Type B pancreatic cell (in vitro differentiated cells): Measurements from ENCODE around the gene NOS1AP. TPM values are rescaled to one million over a fixed set of nuclear protein-coding genes. Genes with fewer than 3 reads are reported as not detected.

Experiments used
- DNase-seq: peaks from one replicate; pipeline ENCODE4 v3.0.0; 2021; ENCODE audit warnings: mixed read lengths; ENCODE audit not compliant: unreplicated experiment; ENCODE audit errors: extremely low spot score
- H3K27ac Mint-ChIP-seq: 2 replicates; pipeline ENCODE4 v1.8.0; 2021; ENCODE audit warnings: mild to moderate bottlenecking, mixed read lengths
- H3K27me3 Mint-ChIP-seq: 2 replicates; pipeline ENCODE4 v1.8.0; 2021; ENCODE audit warnings: mixed read lengths
- H3K36me3 Mint-ChIP-seq: 2 replicates; pipeline ENCODE4 v1.8.0; 2021; ENCODE audit warnings: mixed read lengths
- H3K4me1 Mint-ChIP-seq: one replicate; pipeline ENCODE4 v1.8.0; 2021; ENCODE audit warnings: mixed read lengths; ENCODE audit not compliant: unreplicated experiment
- H3K4me3 Mint-ChIP-seq: 2 replicates; pipeline ENCODE4 v1.8.0; 2021; ENCODE audit warnings: mild to moderate bottlenecking, mixed read lengths
- H3K9me3 Mint-ChIP-seq: 2 replicates; pipeline ENCODE4 v1.8.0; 2021; ENCODE audit warnings: mixed read lengths
- total RNA-seq: library from RNA; stranded (reverse); gene quantifications from 2 replicates; pipeline ENCODE4 v1.2.1, GENCODE V29; 2021; ENCODE audit warnings: low replicate concordance
- TF ChIP-seq, protein P1 (sequence below): fragments of 200-600 bp; sonication (generic); conservative IDR thresholded peaks from 2 replicates; pipeline ENCODE4 v1.5.0; 2021; ENCODE audit warnings: antibody characterized with exemption, mild to moderate bottlenecking

Gene NOS1AP
- total RNA-seq, 1 donor from 2014 or later, result 10.4 TPM

DNA sequence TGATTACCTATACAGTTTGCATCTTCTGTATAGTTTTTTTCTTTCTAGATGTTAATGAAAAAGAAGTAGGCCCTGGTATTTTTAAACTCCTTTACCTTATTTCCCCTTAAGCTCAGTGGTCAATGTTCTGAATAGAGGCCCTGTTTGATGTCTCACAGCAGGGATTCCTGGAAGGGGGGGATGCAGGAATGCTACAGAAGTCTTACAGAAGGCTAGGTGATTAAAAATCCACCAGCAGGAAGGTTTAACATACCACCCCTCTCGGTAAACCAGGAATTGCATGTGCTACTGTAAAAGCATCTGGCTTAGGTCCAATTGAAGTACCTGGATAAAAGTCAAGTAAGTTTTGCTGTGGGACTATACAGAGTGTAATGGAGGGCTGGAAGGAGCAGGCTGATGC lies 78.3 kb downstream of the NOS1AP start:
- H3K27ac Mint-ChIP-seq, result no peak overlapping the region

DNA sequence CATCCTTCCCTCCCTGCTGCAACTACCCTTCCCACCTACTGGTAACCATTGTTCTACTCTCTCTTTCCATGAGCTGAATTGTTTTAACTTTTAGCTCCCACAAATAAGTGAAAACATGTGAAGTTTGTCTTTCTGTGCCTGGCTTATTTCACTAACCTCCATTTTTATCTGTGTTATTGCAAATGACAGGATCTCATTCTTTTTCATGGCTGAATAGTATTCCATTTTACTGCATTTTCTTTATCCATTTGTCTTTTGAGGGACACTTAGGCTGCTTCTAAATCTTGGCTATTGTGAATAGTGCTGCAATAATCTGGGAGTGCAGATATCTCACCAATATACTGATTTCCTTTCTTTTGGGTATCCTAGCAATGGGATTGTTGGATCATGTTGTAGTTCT lies 80.6 kb downstream of the NOS1AP start:
- TF ChIP-seq, protein P1, sequence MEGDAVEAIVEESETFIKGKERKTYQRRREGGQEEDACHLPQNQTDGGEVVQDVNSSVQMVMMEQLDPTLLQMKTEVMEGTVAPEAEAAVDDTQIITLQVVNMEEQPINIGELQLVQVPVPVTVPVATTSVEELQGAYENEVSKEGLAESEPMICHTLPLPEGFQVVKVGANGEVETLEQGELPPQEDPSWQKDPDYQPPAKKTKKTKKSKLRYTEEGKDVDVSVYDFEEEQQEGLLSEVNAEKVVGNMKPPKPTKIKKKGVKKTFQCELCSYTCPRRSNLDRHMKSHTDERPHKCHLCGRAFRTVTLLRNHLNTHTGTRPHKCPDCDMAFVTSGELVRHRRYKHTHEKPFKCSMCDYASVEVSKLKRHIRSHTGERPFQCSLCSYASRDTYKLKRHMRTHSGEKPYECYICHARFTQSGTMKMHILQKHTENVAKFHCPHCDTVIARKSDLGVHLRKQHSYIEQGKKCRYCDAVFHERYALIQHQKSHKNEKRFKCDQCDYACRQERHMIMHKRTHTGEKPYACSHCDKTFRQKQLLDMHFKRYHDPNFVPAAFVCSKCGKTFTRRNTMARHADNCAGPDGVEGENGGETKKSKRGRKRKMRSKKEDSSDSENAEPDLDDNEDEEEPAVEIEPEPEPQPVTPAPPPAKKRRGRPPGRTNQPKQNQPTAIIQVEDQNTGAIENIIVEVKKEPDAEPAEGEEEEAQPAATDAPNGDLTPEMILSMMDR, result no peak
- Mint-ChIP-seq H3K4me3 (no peak overlapping the region), H3K27me3 (no peaks in the 10 kb centered on the region), H3K27ac (no peak overlapping the region), H3K4me1 (peaks cover 16% of the 10 kb centered on the region), H3K36me3 (peaks cover 5% of the 10 kb centered on the region), H3K9me3 (peaks cover 6% of the 10 kb centered on the region)
- no peak for DNase-seq

More for the DNA sequence above, 78.3 kb downstream of the NOS1AP start:
- Mint-ChIP-seq H3K27me3 (no peaks in the 10 kb centered on the region), H3K9me3 (peaks cover 6% of the 10 kb centered on the region), H3K4me3 (no peak overlapping the region), H3K4me1 (peaks cover 16% of the 10 kb centered on the region), H3K36me3 (no peaks in the 10 kb centered on the region)
- TF ChIP-seq, protein P1, result no peak
- no peak for DNase-seq

DNA sequence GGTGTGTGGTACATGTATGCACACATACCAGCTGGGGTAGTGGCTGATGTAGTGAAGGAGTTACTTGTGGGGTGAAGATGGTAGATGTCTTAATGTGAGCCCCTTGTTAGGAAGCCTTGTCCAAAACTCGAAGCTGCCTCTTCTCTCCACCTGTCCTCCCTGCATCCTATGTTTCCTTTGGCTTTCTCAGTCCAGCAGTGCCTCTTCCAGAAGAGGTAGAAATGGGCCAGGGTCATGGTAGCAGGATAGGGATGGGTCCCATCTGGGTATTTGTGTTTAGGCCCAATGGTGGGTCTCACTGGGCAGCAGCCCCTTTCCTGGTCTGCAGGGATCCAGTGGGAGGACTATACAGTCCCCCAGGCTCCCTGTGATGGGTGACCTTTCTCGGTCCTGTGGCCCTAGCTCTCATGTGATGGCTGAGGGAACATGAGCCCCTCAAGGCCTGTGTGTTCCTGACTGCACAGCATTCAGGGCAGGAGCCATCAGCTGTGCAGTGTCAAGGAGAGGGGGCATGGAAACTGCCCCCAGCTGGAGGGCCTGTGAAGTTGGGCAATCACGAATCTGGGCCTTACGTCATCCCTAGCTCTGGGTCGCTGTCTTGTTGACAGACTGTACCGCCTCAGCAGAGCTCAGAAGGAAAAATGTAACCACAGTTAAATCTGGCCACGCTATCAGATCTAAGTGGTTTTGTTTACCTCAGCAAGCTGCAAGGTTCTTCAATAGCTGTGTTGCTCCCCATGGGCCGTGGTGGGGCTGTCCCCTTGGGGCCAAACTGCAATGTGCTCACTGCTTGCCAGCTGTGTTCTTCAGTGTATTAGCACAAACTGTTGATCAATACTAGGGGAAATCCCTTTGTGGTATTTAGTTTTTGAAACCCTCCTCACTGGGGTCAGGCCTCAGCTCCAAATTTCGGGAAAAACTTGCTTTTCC lies 82.7 kb downstream of the NOS1AP start:
- Mint-ChIP-seq H3K9me3 (peaks cover 6% of the 10 kb centered on the region), H3K27ac (no peak overlapping the region), H3K4me1 (peaks cover 20% of the 10 kb centered on the region), H3K36me3 (peaks cover 5% of the 10 kb centered on the region), H3K4me3 (no peak overlapping the region), H3K27me3 (no peaks in the 10 kb centered on the region)
- TF ChIP-seq, protein P1, result no peak
- no peak for DNase-seq

DNA sequence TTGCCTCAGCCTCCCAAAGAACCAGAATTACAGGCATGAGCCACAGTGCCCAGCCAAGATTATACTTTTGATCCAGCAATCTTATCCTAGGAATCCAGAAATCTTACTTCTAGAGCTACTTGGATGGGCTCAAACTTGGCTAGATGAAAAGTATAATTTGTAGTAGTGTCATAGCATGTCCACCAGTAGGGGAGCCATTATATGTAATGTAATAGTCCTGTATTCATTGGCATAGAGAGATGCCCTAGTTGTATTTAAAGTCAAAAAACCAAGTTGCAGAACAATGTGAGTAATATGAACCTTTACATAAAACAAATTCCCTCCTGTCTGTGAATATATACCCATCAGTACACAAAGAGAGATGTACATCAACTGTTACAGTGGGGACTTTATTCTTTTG lies 83.9 kb downstream of the NOS1AP start:
- no peak overlapping the region for H3K4me3 Mint-ChIP-seq
- no peak overlapping the region for H3K27ac Mint-ChIP-seq
- TF ChIP-seq, protein P1, result no peak
- H3K27me3 Mint-ChIP-seq, result no peaks in the 10 kb centered on the region
- DNase-seq, result no peak
- H3K9me3 Mint-ChIP-seq, result peaks cover 3% of the 10 kb centered on the region
- H3K36me3 Mint-ChIP-seq, result peaks cover 5% of the 10 kb centered on the region
- H3K4me1 Mint-ChIP-seq, result peaks cover 9% of the 10 kb centered on the region

DNA sequence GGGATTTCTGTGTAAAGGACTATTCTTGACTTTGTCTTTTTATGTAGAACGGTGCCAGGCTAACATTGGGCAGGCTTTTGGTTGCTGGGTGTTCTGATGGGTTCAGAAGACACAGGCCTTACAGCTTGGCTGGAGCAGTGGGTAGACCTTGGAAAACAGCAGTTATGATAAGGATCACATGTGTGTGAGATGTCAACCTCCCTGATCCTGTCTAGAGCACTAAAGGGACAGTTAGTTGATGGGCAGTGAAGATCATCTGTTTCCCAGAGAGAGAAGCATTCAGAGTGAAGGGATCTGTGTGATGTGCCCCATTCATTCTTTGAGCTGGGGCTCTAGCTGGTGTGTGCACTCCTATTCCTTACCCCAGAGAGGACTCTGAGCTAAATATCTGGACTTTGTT lies 88.0 kb downstream of the NOS1AP start:
- Mint-ChIP-seq H3K4me3 (no peak overlapping the region), H3K4me1 (peaks cover 13% of the 10 kb centered on the region), H3K27ac (no peak overlapping the region), H3K27me3 (no peaks in the 10 kb centered on the region), H3K9me3 (peaks cover 4% of the 10 kb centered on the region), H3K36me3 (peaks cover 5% of the 10 kb centered on the region)
- TF ChIP-seq, protein P1, result no peak
- DNase-seq, result no peak
